ENCODE results near the gene RADIL. TPM values are rescaled to one million over a fixed set of nuclear protein-coding genes. Genes with fewer than 3 reads are reported as not detected.
"Not testable (repeated sequence)": the region's sequence is repeated elsewhere in the genome, so short reads cannot be mapped to it uniquely, and the experiment has no call there.

Gene RADIL
- total RNA-seq, 6 donors from 2014 or later = 7.9 to 42.8 (median 13.0) TPM

DNA sequence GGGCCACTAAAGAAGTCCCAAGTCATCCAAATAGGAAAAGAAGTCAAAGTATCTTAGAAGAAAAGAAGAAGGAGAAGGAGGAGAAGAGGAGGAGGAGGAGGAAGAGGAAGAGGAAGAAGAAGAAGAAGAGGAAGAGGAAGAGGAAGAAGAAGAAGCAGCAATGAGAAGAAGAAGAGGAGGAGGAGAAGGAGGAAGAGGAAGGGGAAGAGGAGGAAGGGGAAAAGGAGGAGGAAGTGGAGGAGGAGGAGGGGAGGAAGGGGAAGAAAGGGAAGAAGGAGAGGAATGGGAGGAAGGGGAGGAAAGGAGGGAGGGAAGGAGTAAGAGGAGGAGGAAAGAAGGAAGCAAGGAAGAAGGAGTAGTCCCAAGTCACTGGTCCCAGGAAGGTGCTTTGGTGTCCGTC, 21.7 kb upstream of the RADIL start:
- 71 to 75% methylated on average over 1 of the region's 1 CpG for WGBS, 2 donors
- H3K4me1 ChIP-seq = no peaks in the 10 kb centered on the region
- no peak for TF ChIP-seq POLR2AphosphoS5 (IDR thresholded peaks at IDR 0.05)
- TF ChIP-seq POLR2A (IDR thresholded peaks at IDR 0.05) = no peak
- TF ChIP-seq, protein P1, sequence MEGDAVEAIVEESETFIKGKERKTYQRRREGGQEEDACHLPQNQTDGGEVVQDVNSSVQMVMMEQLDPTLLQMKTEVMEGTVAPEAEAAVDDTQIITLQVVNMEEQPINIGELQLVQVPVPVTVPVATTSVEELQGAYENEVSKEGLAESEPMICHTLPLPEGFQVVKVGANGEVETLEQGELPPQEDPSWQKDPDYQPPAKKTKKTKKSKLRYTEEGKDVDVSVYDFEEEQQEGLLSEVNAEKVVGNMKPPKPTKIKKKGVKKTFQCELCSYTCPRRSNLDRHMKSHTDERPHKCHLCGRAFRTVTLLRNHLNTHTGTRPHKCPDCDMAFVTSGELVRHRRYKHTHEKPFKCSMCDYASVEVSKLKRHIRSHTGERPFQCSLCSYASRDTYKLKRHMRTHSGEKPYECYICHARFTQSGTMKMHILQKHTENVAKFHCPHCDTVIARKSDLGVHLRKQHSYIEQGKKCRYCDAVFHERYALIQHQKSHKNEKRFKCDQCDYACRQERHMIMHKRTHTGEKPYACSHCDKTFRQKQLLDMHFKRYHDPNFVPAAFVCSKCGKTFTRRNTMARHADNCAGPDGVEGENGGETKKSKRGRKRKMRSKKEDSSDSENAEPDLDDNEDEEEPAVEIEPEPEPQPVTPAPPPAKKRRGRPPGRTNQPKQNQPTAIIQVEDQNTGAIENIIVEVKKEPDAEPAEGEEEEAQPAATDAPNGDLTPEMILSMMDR (IDR thresholded peaks at IDR 0.05) = no peak
- no peak for TF ChIP-seq EP300 (IDR thresholded peaks at IDR 0.05)
- no peaks in the 10 kb centered on the region for H3K36me3 ChIP-seq
- H3K9me3 ChIP-seq = peaks cover 0 to 3% (median 0%) of the 10 kb centered on the region in 4 donors
- DNase-seq (no peak), ATAC-seq (ENCODE audit: low FRiP score in 2 of 2) (no peak)
- no peaks in the 10 kb centered on the region for H3K27me3 ChIP-seq
- no peak overlapping the region for H3K27ac ChIP-seq
- no peak overlapping the region for H3K4me3 ChIP-seq

DNA sequence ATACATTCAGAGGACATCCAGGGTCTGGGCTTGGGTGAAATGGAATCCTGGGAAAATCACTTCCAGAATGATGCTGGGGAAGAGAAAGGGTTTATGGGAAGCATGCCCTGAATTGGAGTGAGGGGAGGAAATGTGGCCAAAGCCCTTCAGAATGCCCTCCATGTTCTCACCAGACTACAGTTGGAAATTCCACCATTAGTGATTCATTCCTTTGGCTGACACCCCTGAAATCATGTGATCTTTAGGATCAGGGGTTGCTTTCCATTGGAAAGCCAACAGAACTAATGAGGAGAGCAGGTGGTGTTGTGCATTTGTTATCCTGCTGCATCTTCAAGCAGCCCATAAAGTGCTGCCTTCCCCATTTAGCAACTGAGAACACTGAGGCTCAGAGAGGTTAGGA, 20.8 kb upstream of the RADIL start:
- ATAC-seq (ENCODE audit: low FRiP score in 2 of 2) = no peak
- H3K4me1 ChIP-seq = no peaks in the 10 kb centered on the region
- H3K4me3 ChIP-seq = no peak overlapping the region
- H3K9me3 ChIP-seq = peaks cover 0 to 3% (median 0%) of the 10 kb centered on the region in 4 donors
- no peak for DNase-seq
- no peaks in the 10 kb centered on the region for H3K36me3 ChIP-seq
- H3K27me3 ChIP-seq = no peaks in the 10 kb centered on the region
- TF ChIP-seq POLR2A (IDR thresholded peaks at IDR 0.05) (no peak), EP300 (IDR thresholded peaks at IDR 0.05) (no peak), POLR2AphosphoS5 (IDR thresholded peaks at IDR 0.05) (no peak)
- TF ChIP-seq, protein P1 (IDR thresholded peaks at IDR 0.05) = no peak
- no peak overlapping the region for H3K27ac ChIP-seq

GRCh38 chr7:4895766-4896165, 12.2 kb upstream of the RADIL start:
- ATAC-seq (ENCODE audit: low FRiP score in 2 of 2) = no peak
- DNase-seq = no peak
- Histone ChIP-seq H3K4me3 (no peak overlapping the region), H3K36me3 (no peaks in the 10 kb centered on the region), H3K27me3 (no peaks in the 10 kb centered on the region), H3K9me3 (peaks cover 0 to 8% (median 0%) of the 10 kb centered on the region in 4 donors), H3K4me1 (no peaks in the 10 kb centered on the region), H3K27ac (no peak overlapping the region)
- TF ChIP-seq, protein P1 (IDR thresholded peaks at IDR 0.05) = no peak
- TF ChIP-seq POLR2A (IDR thresholded peaks at IDR 0.05) (no peak), EP300 (IDR thresholded peaks at IDR 0.05) (no peak), POLR2AphosphoS5 (IDR thresholded peaks at IDR 0.05) (no peak)
- WGBS, 2 donors = 87 to 90% methylated on average over 11 of the region's 11 CpGs

DNA sequence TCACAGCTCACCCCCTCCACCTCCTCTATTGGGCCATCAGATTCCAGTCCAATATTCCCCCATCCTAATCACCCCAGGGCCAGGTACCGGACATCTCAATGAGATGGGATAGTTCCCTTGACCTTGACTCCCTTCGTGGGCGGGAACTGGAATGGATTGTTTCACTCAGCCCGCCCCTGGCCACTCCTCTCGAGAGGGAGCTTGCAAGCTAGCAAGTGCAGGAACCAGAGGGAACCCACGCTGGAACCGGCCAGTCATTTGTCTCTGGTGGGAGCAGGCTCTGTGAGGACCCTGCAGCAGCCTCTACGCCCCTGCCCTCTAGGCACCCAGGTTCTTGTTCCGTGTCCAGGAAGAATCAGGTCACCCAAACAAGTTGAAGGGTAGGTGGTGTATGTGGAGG, 11.0 kb upstream of the RADIL start:
- H3K4me1 ChIP-seq = no peaks in the 10 kb centered on the region
- H3K36me3 ChIP-seq = no peaks in the 10 kb centered on the region
- no peak for DNase-seq
- H3K9me3 ChIP-seq = peaks cover 0 to 8% (median 0%) of the 10 kb centered on the region in 4 donors
- no peak for TF ChIP-seq POLR2A (IDR thresholded peaks at IDR 0.05)
- TF ChIP-seq EP300 (IDR thresholded peaks at IDR 0.05) = no peak
- TF ChIP-seq, protein P1 (IDR thresholded peaks at IDR 0.05) = no peak
- no peak for TF ChIP-seq POLR2AphosphoS5 (IDR thresholded peaks at IDR 0.05)
- H3K4me3 ChIP-seq = no peak overlapping the region
- 89 to 93% methylated on average over 6 to 9 of the region's 9 CpGs for WGBS, 2 donors
- H3K27ac ChIP-seq = no peak overlapping the region
- no peaks in the 10 kb centered on the region for H3K27me3 ChIP-seq
- ATAC-seq (ENCODE audit: low FRiP score in 2 of 2) = no peak

GRCh38 chr7:4893929-4894475, 10.5 kb upstream of the RADIL start:
- H3K4me3 ChIP-seq = no peak overlapping the region
- TF ChIP-seq POLR2A (IDR thresholded peaks at IDR 0.05) = no peak
- TF ChIP-seq POLR2AphosphoS5 (IDR thresholded peaks at IDR 0.05) = no peak
- no peak for TF ChIP-seq EP300 (IDR thresholded peaks at IDR 0.05)
- TF ChIP-seq, protein P1 (IDR thresholded peaks at IDR 0.05) = no peak
- H3K36me3 ChIP-seq = no peaks in the 10 kb centered on the region
- peaks cover 0 to 8% (median 0%) of the 10 kb centered on the region in 4 donors for H3K9me3 ChIP-seq
- DNase-seq (no peak), ATAC-seq (ENCODE audit: low FRiP score in 2 of 2) (no peak)
- WGBS, 2 donors = 92 to 97% methylated on average over 8 of the region's 8 CpGs
- H3K27ac ChIP-seq = no peak overlapping the region
- H3K4me1 ChIP-seq = no peaks in the 10 kb centered on the region
- no peaks in the 10 kb centered on the region for H3K27me3 ChIP-seq

DNA sequence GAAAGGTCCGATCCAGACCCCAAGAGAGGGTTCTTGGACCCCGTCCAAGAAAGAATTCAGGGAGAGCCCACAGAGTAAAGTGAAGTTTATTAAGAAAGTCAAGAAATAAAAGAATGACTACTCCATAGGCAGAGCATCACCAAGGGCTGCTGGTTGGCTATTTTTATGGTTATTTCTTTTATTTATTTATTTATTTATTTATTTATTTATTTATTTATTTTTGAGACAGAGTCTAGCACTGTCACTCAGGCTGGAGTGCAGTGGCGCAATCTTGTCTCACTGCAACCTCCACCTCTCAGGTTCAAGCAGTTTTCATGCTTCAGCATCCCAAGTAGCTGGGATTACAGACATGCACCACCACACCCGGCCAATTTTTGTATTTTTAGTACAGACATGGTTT, 9.7 kb upstream of the RADIL start:
- ATAC-seq (ENCODE audit: low FRiP score in 2 of 2); H3K36me3 ChIP-seq; H3K9me3 ChIP-seq; DNase-seq; H3K27me3 ChIP-seq; H3K4me1 ChIP-seq; H3K27ac ChIP-seq; H3K4me3 ChIP-seq: not testable (repeated sequence)
- 73 to 84% methylated on average over 4 of the region's 4 CpGs for WGBS, 2 donors

- not testable (repeated sequence) for H3K36me3 ChIP-seq; ATAC-seq (ENCODE audit: low FRiP score in 2 of 2); DNase-seq; H3K4me3 ChIP-seq; H3K4me1 ChIP-seq; H3K27ac ChIP-seq; H3K9me3 ChIP-seq; H3K27me3 ChIP-seq
- 53 to 82% methylated on average over 2 of the region's 2 CpGs for WGBS, 2 donors
Observed at GRCh38 chr7:4891522-4891921, 8.0 kb upstream of the RADIL start.

Measured in upper lobe of left lung (tissue), 6 donors.